Right hindlimb (tissue), 1 donor: ENCODE data around the gene AP3S1.
"Not testable (repeated sequence)": the region's sequence is repeated elsewhere in the genome, so short reads cannot be mapped to it uniquely, and the experiment has no call there.

Source experiments
- DNase-seq: peaks from one replicate; pipeline ENCODE4 v3.0.0-alpha.2; 2018

The AP3S1 gene

GRCh38 chr5:115841382-115842088 lies at the start of gene AP3S1, which contains the start of gene ATG12:
Gene AP3S1 (plus strand): TSS chr5:115841935. CDS start chr5:115842038, 103 bp downstream.
Gene ATG12 (minus strand): TSS chr5:115841565. CDS start chr5:115841552, 13 bp downstream.
- DNase-seq: peak; percentile 94

- DNase-seq: no peak
These were observed 46.0 kb upstream of the AP3S1 start for GRCh38 chr5:115795700-115796099.

- no peak for DNase-seq
These were observed 45.1 kb upstream of the AP3S1 start for GRCh38 chr5:115796656-115797055.

- DNase-seq: no peak
These were observed 43.5 kb upstream of the AP3S1 start for GRCh38 chr5:115798252-115798651.

GRCh38 chr5:115800108-115800507 lies 41.6 kb upstream of the AP3S1 start:
- no peak for DNase-seq

- no peak for DNase-seq
These were observed 40.6 kb upstream of the AP3S1 start for GRCh38 chr5:115801152-115801551.

GRCh38 chr5:115801984-115802383 lies 39.8 kb upstream of the AP3S1 start:
- DNase-seq: no peak

GRCh38 chr5:115806986-115807653 lies 34.6 kb upstream of the AP3S1 start:
- DNase-seq: no peak

GRCh38 chr5:115807654-115808052 lies 34.1 kb upstream of the AP3S1 start:
- no peak for DNase-seq

GRCh38 chr5:115808066-115808465 lies 33.7 kb upstream of the AP3S1 start:
- not testable (repeated sequence) for DNase-seq

GRCh38 chr5:115809946-115810345 lies 31.8 kb upstream of the AP3S1 start:
- DNase-seq: no peak

GRCh38 chr5:115810761-115811160 lies 31.0 kb upstream of the AP3S1 start:
- no peak for DNase-seq

GRCh38 chr5:115811406-115811805 lies 30.3 kb upstream of the AP3S1 start:
- no peak for DNase-seq

GRCh38 chr5:115812372-115812771 lies 29.4 kb upstream of the AP3S1 start:
- DNase-seq: no peak

GRCh38 chr5:115813719-115814118 lies 28.0 kb upstream of the AP3S1 start:
- no peak for DNase-seq

GRCh38 chr5:115815006-115815692 lies 26.6 kb upstream of the AP3S1 start:
- no peak for DNase-seq

- no peak for DNase-seq
These were observed 26.0 kb upstream of the AP3S1 start for GRCh38 chr5:115815693-115816225.

- peak; percentile 91 for DNase-seq
These were observed 25.3 kb upstream of the AP3S1 start, which contains the start of gene CDO1 for GRCh38 chr5:115816226-115817081. Gene CDO1 (minus strand): TSS chr5:115816659. CDS start chr5:115816397, 262 bp downstream.

GRCh38 chr5:115817386-115817785 lies 24.3 kb upstream of the AP3S1 start:
- DNase-seq: no peak

- no peak for DNase-seq
These were observed 22.9 kb upstream of the AP3S1 start for GRCh38 chr5:115818821-115819220.

GRCh38 chr5:115820846-115821245 lies 20.9 kb upstream of the AP3S1 start:
- DNase-seq: no peak

GRCh38 chr5:115824983-115825382 lies 16.8 kb upstream of the AP3S1 start:
- not testable (repeated sequence) for DNase-seq
